Measurements from ENCODE around the gene NOP14.

NOP14 gene

DNA sequence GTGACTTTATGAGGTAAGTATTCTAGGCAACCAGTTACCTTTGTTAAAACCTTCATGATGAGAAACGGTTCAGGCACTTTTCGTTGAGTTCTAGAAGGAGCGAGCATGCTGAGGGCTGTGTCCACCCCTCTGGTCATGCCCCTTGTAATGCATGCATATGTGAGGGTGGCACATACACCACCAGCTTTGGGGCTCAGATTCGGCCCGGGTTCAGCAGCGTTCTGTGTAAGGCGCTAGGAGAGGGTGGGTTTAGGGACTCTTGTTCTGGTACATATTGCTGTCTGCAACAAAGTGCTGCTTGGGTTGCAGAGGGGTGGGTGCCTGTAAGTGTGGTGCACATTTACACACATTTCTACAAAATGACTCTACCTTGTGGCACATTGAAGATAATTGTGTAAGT lies 54.5 kb downstream of the NOP14 start:
- no peak for DNase-seq

DNA sequence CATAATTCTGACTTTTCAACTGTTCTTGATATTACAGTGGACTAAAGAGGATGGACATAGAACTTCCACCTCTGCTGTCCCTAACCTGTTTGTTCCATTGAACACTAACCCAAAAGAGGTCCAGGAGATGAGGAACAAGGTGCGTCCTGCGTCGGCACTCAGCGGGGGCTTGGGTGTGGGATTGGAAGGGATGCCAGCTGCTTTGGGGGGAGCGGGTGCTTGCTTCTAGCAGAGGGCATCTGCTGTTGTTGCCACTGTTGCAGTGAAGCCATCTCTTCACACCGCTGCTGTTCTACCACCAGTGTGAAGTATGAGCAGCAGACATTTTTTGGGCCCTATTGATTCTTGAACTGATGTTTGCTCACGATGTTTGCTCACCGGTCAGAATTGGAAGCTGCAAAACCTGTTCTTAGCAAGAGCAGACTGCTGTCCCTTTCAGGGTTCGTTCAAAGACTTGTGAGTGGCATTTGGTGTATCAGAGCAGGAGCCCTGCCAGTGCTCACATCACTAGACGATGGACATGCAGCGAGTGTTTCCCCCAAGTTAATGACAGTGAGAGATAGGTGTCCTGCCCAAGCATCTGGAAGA lies 55.4 kb downstream of the NOP14 start:
- DNase-seq: no peak

DNA sequence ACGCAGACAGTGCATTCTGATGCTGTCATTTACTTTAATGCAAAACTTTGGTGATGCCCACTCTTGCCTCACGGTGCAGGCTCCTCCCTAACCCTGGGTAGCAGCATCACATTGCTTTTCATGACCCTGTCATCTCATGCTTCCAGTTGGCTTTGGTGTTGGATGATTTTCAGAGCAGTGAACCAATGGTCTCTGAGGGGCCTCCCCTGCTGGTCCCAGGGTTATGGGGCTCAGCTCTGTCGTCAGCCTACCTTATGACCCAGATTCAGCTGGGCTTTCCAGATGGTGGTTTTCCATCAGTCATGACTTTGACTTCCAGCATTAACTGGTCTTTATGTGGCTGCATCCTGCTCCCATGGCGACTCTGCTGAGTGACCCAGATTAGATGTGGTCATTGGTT lies 56.0 kb downstream of the NOP14 start:
- no peak for DNase-seq

DNA sequence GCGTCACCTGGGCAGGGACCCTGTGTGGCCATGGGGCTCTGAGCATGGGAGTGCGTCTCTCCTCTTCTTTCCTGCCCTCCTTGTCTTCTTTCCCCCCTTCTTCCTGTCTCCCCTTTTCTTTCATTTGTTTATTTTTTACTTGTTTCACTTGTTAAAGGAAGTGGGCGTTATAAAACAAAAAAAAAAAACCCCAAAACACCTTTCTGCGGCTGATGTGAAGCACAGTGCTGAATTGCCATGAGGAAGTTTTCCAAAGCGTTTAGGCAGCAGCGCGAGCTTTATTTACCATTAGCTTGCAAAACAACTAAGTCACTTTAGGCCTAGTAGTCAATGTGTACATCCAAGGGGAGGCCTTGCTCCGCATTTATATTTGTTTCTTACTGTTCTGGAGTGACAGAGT lies 57.0 kb downstream of the NOP14 start:
- no peak for DNase-seq

DNA sequence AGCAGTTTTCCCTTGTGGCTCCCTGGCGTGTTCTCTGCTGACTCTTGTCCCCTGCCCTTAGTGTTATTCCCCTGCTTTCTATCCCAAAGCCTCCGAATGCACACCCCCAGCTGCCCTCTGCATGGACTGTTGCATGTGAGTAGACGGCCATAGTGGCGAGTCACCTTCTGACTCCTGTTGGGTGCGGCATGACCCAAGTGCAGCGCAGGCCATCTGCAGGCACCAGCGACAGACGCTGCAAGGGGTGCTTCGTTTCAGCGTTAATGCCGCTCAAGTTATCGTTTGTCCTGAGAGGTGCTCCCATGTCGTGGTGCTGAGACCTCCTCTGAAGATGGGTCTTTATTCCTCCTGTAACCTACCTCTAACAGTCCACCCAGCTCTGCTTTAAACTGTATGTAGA lies 57.7 kb downstream of the NOP14 start:
- DNase-seq: no peak

DNA sequence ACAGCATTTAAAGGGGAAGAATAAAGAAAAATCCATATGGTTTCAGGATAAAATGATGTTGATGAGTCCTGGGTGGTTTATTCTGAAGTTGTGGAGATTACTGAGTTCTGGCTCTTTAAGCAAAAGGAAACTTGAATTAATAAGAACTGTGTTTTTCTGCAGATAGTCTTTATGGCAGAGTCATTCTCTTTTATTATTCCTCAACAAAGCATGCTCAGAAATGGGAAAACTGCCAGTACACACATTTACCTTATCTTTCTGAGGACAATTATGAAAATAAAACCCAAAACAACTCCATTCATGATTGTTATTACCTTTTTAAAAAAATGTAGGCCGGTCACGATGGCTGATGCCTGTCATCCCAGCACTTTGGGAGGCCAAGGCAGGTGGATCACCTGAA lies 61.1 kb downstream of the NOP14 start:
- DNase-seq: no peak

DNA sequence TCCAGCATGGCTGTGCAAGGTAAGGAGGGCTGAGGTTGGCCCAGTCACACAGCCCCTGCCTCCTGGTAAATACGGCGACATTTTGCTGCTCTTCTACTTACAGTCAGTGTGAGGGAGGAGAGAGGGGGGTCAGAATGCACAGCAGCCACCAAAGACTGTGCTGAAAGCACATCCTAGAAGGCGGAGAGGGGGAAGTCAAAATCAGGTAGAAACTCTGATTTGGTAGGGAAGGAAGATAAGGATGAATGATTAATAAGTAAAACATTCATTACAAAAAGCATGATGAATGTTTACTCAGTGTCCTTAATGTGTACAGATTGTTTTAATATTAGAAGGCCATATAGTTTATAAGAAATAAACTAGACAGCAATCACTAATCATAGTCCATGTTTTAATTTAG lies 62.0 kb downstream of the NOP14 start:
- no peak for DNase-seq

DNA sequence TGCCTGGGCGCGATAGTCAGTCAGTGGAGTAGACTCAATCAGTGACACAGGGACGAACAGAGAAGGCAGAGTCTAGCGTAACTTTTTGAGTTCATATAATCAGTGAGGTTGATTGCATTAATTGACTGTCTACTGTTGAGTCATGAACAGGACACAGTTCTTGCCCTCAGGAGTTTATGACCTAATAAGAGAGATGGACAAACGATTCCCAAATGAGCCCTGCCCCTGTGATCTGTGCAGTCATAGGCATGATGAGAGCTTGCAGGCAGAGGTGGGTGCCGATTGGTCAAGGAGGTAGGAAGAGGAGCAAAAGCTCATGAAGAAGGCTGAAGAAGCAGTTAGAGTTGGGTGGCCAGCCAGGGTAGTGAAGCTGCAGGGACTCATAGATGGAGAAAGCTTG lies 62.5 kb downstream of the NOP14 start:
- no peak for DNase-seq

DNA sequence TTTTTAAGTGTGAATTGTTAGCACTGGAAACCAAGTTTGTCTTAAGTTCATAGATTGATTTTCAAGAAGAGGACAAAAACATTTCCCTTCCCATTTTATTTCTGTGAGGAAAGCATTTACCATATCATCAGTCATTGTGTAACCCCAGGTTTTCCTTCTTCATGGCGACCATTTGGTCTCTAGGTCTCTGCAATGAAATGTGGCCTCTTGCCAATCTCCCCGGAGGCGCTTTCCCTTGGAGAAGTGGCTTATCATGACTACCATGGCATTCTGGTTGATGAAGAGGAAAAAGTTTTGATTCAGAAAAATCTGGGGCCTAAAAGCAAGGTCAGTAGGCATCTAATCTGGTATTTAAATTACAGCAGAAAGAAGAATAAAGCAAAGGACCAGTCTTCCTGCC lies 65.2 kb downstream of the NOP14 start:
- DNase-seq: no peak

DNA sequence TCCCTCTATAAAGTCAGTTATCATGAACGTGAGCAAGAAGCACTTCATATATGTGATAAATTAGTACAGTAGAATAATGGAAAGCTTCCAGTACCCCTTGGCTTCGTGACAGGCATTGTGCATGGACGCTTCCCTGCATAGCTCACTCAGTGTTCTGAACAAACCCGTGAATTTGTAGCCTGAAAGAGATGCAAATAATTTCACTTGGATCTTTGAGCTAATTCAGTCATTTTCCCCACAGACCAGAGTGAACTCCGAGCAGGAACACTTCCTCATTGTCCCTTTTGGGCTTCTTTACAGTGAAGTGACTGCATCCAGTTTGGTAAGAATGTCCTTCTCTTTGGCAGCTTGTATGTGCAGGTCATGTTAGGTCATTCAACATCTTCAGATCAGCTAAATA lies 69.4 kb downstream of the NOP14 start:
- DNase-seq: no peak

DNA sequence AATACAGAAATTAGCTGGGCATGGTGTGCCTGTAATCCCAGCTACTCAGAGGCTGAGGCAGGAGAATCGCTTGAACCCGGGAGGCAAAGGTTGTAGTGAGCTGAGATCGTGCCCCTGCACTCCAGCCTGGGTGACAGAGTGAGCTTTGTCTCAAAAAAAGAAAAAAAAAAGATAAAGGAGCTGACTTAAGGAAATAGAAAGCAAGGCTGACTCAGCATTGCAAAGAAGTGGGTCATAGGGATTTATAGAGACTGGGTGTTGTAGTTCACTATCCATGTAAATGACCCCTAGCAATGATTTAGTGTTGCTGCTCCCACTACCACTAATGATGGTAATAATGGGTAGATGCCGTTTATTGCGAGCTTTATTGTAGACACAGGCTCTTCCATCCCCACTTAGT lies 71.9 kb downstream of the NOP14 start:
- no peak for DNase-seq

DNA sequence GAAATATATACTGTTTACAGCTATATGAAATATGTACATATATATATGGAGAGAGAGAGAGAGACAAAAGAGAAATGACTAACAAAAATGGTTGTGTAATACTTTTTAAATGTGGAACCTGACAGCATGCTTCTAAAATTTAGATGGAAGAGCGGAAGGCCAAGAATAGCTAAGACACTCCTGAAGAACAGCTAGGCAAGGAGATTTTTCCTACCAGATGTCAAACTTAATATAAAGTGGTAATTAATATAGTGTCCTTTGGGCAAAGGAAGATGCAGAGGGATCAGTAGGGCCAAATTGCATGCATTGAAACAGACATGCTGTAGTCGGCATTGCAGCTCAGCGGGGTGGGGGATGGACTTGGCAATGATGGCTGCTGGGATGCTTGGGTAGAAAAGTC lies 74.3 kb downstream of the NOP14 start:
- no peak for DNase-seq

All from NCI-H446 treated with DMSO at 0.1 percent for 48 hours (cell line).